Lower leg skin (tissue), 3 donors: ENCODE results near the gene ZEB2.

Source experiments
- POLR2A ChIP-seq, 2 donors: fragments of 450-650 bp; IDR thresholded peaks; one replicate each; pipeline ENCODE4 v1.6.1; 2016 to 2017; ENCODE audit warnings: antibody characterized with exemption in 2 of 2, mild to moderate bottlenecking in 1 of 2, moderate library complexity in 1 of 2
- TF ChIP-seq, protein P1 (sequence below), 3 donors: fragments of 450-650 bp; IDR thresholded peaks; one replicate each; pipeline ENCODE4 v1.5.1; 2016; ENCODE audit warnings: antibody characterized with exemption in 3 of 3, mild to moderate bottlenecking in 3 of 3, moderate library complexity in 2 of 3

DNA sequence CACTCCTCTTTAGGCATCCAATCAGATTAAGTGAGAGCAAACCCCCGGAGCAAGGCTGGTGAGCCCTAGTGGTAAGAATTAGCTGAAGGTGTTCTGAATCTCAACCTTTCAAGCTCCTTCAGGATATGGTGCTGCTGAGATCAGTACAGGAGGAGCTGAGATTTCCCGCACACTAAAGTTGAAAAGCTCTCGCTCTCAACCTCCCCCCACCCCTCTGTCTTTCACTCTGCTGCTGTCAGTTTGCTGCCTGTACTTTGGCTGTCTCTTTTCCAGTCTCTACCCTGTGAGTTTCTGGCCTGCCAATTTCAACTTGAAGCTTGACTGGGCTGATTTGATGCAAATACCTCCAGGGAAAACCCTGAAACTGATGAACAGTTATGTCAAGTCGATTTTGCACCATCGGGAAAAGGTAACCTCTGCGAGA, 15.7 kb downstream of the ZEB2 start:
- no peak for TF ChIP-seq POLR2A (IDR thresholded peaks at IDR 0.05)
- TF ChIP-seq, protein P1, sequence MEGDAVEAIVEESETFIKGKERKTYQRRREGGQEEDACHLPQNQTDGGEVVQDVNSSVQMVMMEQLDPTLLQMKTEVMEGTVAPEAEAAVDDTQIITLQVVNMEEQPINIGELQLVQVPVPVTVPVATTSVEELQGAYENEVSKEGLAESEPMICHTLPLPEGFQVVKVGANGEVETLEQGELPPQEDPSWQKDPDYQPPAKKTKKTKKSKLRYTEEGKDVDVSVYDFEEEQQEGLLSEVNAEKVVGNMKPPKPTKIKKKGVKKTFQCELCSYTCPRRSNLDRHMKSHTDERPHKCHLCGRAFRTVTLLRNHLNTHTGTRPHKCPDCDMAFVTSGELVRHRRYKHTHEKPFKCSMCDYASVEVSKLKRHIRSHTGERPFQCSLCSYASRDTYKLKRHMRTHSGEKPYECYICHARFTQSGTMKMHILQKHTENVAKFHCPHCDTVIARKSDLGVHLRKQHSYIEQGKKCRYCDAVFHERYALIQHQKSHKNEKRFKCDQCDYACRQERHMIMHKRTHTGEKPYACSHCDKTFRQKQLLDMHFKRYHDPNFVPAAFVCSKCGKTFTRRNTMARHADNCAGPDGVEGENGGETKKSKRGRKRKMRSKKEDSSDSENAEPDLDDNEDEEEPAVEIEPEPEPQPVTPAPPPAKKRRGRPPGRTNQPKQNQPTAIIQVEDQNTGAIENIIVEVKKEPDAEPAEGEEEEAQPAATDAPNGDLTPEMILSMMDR (IDR thresholded peaks at IDR 0.05): no peak
